K562 (cell line): ENCODE measurements around the gene C2orf42. TPM values are rescaled to one million over a fixed set of nuclear protein-coding genes. Genes with fewer than 3 reads are reported as not detected.

Experiments used
- ELF2 ChIP-seq: fragments of 250-450 bp; sonication (Bioruptor Pico); IDR thresholded peaks from 2 replicates; pipeline ENCODE4 v1.5.0; 2021; ENCODE audit warnings: mild to moderate bottlenecking
- GATA2 ChIP-seq: sonication (generic); formaldehyde crosslinking; IDR thresholded peaks from 2 replicates; pipeline ENCODE4 v1.4.0; 2020; ENCODE audit warnings: mild to moderate bottlenecking, missing genetic modification reagents
- GATAD2B ChIP-seq: fragments of 450-650 bp; IDR thresholded peaks from 2 replicates; pipeline ENCODE4 v1.6.1; 2017; ENCODE audit warnings: mild to moderate bottlenecking, borderline replicate concordance
- HDAC1 ChIP-seq, 2 experiments: fragments of 450-650 bp; IDR thresholded peaks; 2 replicates each; pipeline ENCODE4 v1.6.1; 2016 to 2017; ENCODE audit warnings: inconsistent platforms in 1 of 2, mild to moderate bottlenecking in 1 of 2, moderate library complexity in 1 of 2
- HIVEP1 ChIP-seq: fragments of 250-450 bp; sonication (Bioruptor Pico); IDR thresholded peaks from 2 replicates; pipeline ENCODE4 v1.4.0; 2020; ENCODE audit warnings: mild to moderate bottlenecking
- NCOA6 ChIP-seq: fragments of 450-650 bp; IDR thresholded peaks from 2 replicates; pipeline ENCODE4 v1.6.1; 2017; ENCODE audit warnings: mild to moderate bottlenecking
- NR4A1 ChIP-seq, 2 experiments: fragments of 250-450 bp in 1 of 2; fragments of 450-650 bp in 1 of 2; sonication (Bioruptor Pico) in 1 of 2; IDR thresholded peaks; 2 replicates each; pipeline versions ENCODE4 v1.4.0 to v1.6.1; 2016 to 2020; ENCODE audit warnings: mild to moderate bottlenecking in 2 of 2, missing compliant biosample characterization in 1 of 2, missing genetic modification characterization in 1 of 2, moderate library complexity in 1 of 2
- POLR2B ChIP-seq: fragments of 450-650 bp; IDR thresholded peaks from 2 replicates; pipeline ENCODE4 v1.6.1; 2018; ENCODE audit warnings: low read depth; ENCODE audit not compliant: partially characterized antibody
- POLR2H ChIP-seq: IDR thresholded peaks from 2 replicates; pipeline ENCODE4 v1.6.1; 2016; ENCODE audit warnings: missing genetic modification characterization, low read depth, mild to moderate bottlenecking, control low read depth, missing compliant biosample characterization, moderate library complexity
- PRPF4 ChIP-seq: fragments of 200-400 bp; formaldehyde crosslinking; IDR thresholded peaks from one replicate; pipeline ENCODE4 v1.6.1; 2017; ENCODE audit warnings: low read length, low read depth, mild to moderate bottlenecking; ENCODE audit not compliant: insufficient read depth, poor library complexity, severe bottlenecking
- STAT5A ChIP-seq: IDR thresholded peaks from 2 replicates; pipeline ENCODE4 v1.6.1; 2012; ENCODE audit warnings: low read length, inconsistent platforms, borderline replicate concordance
- TFAM ChIP-seq: fragments of 250-450 bp; sonication (Bioruptor Pico); conservative IDR thresholded peaks from 2 replicates; pipeline ENCODE4 v1.5.0; 2021; ENCODE audit warnings: mild to moderate bottlenecking, moderate library complexity
- ZNF175 ChIP-seq: fragments of 200-800 bp; sonication (Bioruptor generic); IDR thresholded peaks from 2 replicates; pipeline ENCODE4 v1.6.1; 2016; ENCODE audit warnings: low read depth, mild to moderate bottlenecking, missing genetic modification characterization, missing compliant biosample characterization
- ZNF217 ChIP-seq: sonication (generic); formaldehyde crosslinking; IDR thresholded peaks from 2 replicates; pipeline ENCODE4 v1.8.0; 2022; ENCODE audit warnings: mild to moderate bottlenecking, missing genetic modification reagents
- ZNF274 ChIP-seq: IDR thresholded peaks from 2 replicates; pipeline ENCODE4 v1.6.1; 2011; ENCODE audit warnings: low read depth, mild to moderate bottlenecking, low read length, moderate library complexity, borderline replicate concordance
- polyA plus RNA-seq, 8 experiments: library from polyadenylated mRNA; depleted of rRNA in 4 of 8; stranded (reverse) in 5 of 8; unstranded in 3 of 8; fragments of >200 nt; fragmentation: Nextera tagmentation in 2 of 8; fragmentation: Illumina TruSeq in 1 of 8; extraction: Ambion mirVana in 2 of 8; extraction: Trizol in 1 of 8; gene quantifications; 2 replicates each; pipeline versions ENCODE4 v1.2.1 to v1.2.3, GENCODE V29; 2011 to 2014; ENCODE audit warnings: inconsistent platforms in 1 of 8, missing spikeins in 1 of 8
- total RNA-seq, 7 experiments: library from RNA; depleted of rRNA in 6 of 7; stranded (reverse); fragments of >200 nt in 6 of 7; fragmentation: Illumina TruSeq in 2 of 7; extraction: Trizol in 2 of 7; gene quantifications; 2 replicates each; pipeline versions ENCODE4 v1.2.1 to v1.2.3, GENCODE V29; 2011 to 2021; ENCODE audit warnings: low replicate concordance in 1 of 7
- TF ChIP-seq, protein P1 (sequence below): sonication (generic); formaldehyde crosslinking; IDR thresholded peaks from 2 replicates; pipeline ENCODE4 v1.8.1; 2022; ENCODE audit warnings: missing genetic modification reagents
- TF ChIP-seq, protein P2 (sequence below): fragments of 450-650 bp; IDR thresholded peaks from 2 replicates; pipeline ENCODE4 v1.6.1; 2014; ENCODE audit warnings: low read depth, mild to moderate bottlenecking, moderate library complexity, borderline replicate concordance
- TF ChIP-seq, protein P3 (sequence below): sonication (generic); formaldehyde crosslinking; IDR thresholded peaks from 2 replicates; pipeline ENCODE4 v1.8.0; 2023; ENCODE audit warnings: missing genetic modification reagents, mild to moderate bottlenecking, borderline replicate concordance
- TF ChIP-seq, protein P4 (sequence below): fragments of 250-450 bp; sonication (Bioruptor Pico); IDR thresholded peaks from 2 replicates; pipeline ENCODE4 v1.8.0; 2021; ENCODE audit warnings: mild to moderate bottlenecking, moderate library complexity

The C2orf42 gene
- total and polyA plus RNA-seq, 9 of the 15 experiments (the other 6 are each of a cell fraction or from before 2014, with no cell fraction given): 4.6 to 10.9 (median 7.5) TPM

DNA sequence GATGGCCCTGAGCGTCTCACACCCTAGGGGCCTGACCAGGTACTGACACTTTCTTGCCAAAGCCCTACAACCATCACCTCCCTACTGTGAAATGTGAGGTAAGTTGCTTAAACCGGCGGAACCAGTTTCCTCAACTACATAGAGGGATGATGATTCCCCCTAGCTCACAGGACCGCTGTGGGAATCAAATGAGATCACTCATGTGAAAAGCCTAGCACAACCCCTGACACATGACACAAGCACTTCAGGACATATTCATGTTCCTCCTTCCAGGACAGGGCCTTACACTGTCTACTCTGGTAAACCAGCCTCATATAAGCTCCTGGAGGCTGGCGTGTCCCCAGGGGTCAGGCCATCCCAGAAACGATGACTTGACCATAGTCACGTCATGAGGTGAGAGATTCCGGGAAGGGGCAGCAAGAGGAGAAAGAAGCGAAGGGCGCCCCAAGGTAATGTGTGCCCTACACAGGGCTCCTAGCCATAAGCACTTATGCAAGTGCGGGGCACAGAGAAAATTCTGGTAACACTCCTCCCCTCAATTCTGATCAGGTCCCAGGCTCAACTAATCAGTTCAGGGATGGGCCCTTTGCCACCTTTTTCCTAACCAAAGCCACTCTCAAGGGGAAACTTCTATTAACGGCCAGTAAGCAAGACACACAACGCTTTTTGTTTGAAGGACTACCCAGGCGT is 49.5 kb downstream of the C2orf42 start (continued):
- no peak for TF ChIP-seq NR4A1 (CRISPR knock-in tag; IDR thresholded peaks at IDR 0.05)
- TF ChIP-seq NR4A1 (tag; IDR thresholded peaks at IDR 0.05): no peak
- TF ChIP-seq, protein P1, sequence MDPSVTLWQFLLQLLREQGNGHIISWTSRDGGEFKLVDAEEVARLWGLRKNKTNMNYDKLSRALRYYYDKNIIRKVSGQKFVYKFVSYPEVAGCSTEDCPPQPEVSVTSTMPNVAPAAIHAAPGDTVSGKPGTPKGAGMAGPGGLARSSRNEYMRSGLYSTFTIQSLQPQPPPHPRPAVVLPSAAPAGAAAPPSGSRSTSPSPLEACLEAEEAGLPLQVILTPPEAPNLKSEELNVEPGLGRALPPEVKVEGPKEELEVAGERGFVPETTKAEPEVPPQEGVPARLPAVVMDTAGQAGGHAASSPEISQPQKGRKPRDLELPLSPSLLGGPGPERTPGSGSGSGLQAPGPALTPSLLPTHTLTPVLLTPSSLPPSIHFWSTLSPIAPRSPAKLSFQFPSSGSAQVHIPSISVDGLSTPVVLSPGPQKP (CRISPR knock-in tag): no peak
- TF ChIP-seq, protein P2, sequence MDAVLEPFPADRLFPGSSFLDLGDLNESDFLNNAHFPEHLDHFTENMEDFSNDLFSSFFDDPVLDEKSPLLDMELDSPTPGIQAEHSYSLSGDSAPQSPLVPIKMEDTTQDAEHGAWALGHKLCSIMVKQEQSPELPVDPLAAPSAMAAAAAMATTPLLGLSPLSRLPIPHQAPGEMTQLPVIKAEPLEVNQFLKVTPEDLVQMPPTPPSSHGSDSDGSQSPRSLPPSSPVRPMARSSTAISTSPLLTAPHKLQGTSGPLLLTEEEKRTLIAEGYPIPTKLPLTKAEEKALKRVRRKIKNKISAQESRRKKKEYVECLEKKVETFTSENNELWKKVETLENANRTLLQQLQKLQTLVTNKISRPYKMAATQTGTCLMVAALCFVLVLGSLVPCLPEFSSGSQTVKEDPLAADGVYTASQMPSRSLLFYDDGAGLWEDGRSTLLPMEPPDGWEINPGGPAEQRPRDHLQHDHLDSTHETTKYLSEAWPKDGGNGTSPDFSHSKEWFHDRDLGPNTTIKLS: no peak
- TF ChIP-seq ZNF274: no peak
- TF ChIP-seq, protein P3, sequence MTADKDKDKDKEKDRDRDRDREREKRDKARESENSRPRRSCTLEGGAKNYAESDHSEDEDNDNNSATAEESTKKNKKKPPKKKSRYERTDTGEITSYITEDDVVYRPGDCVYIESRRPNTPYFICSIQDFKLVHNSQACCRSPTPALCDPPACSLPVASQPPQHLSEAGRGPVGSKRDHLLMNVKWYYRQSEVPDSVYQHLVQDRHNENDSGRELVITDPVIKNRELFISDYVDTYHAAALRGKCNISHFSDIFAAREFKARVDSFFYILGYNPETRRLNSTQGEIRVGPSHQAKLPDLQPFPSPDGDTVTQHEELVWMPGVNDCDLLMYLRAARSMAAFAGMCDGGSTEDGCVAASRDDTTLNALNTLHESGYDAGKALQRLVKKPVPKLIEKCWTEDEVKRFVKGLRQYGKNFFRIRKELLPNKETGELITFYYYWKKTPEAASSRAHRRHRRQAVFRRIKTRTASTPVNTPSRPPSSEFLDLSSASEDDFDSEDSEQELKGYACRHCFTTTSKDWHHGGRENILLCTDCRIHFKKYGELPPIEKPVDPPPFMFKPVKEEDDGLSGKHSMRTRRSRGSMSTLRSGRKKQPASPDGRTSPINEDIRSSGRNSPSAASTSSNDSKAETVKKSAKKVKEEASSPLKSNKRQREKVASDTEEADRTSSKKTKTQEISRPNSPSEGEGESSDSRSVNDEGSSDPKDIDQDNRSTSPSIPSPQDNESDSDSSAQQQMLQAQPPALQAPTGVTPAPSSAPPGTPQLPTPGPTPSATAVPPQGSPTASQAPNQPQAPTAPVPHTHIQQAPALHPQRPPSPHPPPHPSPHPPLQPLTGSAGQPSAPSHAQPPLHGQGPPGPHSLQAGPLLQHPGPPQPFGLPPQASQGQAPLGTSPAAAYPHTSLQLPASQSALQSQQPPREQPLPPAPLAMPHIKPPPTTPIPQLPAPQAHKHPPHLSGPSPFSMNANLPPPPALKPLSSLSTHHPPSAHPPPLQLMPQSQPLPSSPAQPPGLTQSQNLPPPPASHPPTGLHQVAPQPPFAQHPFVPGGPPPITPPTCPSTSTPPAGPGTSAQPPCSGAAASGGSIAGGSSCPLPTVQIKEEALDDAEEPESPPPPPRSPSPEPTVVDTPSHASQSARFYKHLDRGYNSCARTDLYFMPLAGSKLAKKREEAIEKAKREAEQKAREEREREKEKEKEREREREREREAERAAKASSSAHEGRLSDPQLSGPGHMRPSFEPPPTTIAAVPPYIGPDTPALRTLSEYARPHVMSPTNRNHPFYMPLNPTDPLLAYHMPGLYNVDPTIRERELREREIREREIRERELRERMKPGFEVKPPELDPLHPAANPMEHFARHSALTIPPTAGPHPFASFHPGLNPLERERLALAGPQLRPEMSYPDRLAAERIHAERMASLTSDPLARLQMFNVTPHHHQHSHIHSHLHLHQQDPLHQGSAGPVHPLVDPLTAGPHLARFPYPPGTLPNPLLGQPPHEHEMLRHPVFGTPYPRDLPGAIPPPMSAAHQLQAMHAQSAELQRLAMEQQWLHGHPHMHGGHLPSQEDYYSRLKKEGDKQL (CRISPR knock-in tag): no peak
- no peak for TF ChIP-seq NCOA6
- TF ChIP-seq PRPF4: no peak
- TF ChIP-seq GATAD2B: no peak
- TF ChIP-seq GATA2: no peak
- TF ChIP-seq ZNF175 (CRISPR knock-in tag): no peak
- no peak for TF ChIP-seq ZNF217
- TF ChIP-seq POLR2B: no peak
- no peak for TF ChIP-seq HDAC1 (IDR thresholded peaks at IDR 0.05)
- TF ChIP-seq ELF2: no peak
- no peak for TF ChIP-seq POLR2H (tag)
- TF ChIP-seq, protein P4, sequence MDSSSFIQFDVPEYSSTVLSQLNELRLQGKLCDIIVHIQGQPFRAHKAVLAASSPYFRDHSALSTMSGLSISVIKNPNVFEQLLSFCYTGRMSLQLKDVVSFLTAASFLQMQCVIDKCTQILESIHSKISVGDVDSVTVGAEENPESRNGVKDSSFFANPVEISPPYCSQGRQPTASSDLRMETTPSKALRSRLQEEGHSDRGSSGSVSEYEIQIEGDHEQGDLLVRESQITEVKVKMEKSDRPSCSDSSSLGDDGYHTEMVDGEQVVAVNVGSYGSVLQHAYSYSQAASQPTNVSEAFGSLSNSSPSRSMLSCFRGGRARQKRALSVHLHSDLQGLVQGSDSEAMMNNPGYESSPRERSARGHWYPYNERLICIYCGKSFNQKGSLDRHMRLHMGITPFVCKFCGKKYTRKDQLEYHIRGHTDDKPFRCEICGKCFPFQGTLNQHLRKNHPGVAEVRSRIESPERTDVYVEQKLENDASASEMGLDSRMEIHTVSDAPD (CRISPR knock-in tag): no peak
- no peak for TF ChIP-seq STAT5A
- TF ChIP-seq TFAM (CRISPR knock-in tag): no peak
- TF ChIP-seq HIVEP1: no peak
